ENCODE data around the gene NTF3.

- TF ChIP-seq POLR2A (IDR thresholded peaks at IDR 0.05): no peak
- TF ChIP-seq, protein P1, sequence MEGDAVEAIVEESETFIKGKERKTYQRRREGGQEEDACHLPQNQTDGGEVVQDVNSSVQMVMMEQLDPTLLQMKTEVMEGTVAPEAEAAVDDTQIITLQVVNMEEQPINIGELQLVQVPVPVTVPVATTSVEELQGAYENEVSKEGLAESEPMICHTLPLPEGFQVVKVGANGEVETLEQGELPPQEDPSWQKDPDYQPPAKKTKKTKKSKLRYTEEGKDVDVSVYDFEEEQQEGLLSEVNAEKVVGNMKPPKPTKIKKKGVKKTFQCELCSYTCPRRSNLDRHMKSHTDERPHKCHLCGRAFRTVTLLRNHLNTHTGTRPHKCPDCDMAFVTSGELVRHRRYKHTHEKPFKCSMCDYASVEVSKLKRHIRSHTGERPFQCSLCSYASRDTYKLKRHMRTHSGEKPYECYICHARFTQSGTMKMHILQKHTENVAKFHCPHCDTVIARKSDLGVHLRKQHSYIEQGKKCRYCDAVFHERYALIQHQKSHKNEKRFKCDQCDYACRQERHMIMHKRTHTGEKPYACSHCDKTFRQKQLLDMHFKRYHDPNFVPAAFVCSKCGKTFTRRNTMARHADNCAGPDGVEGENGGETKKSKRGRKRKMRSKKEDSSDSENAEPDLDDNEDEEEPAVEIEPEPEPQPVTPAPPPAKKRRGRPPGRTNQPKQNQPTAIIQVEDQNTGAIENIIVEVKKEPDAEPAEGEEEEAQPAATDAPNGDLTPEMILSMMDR (IDR thresholded peaks at IDR 0.05): no peak
Measured at GRCh38 chr12:5452569-5452968, 20.7 kb downstream of the NTF3 start.

Measured in lower leg skin (tissue), 3 donors.